Endothelial cell of umbilical vein (primary cell): ENCODE results near the gene SWAP70. TPM values are rescaled to one million over a fixed set of nuclear protein-coding genes. Genes with fewer than 3 reads are reported as not detected.

ENCODE experiments used
- BruUV-seq: library from RNA; stranded (reverse); fragments of 400-500 nt; replicated peaks from 2 replicates; lab custom pipeline; 2021; lab: Mats Ljungman, UMichigan
- CTCF ChIA-PET: fragments of 300-600, 350-600 bp; sonication (Branson Sonifier 250); formaldehyde crosslinking; loops from one replicate; lab custom pipeline; 2021; ENCODE audit warnings: antibody characterized with exemption, inconsistent platforms; lab: Charles Lee
- POLR2A ChIA-PET: fragments of 300-600, 350-600 bp; sonication (Branson Sonifier 250); formaldehyde crosslinking; loops from one replicate; lab custom pipeline; 2021; ENCODE audit warnings: antibody characterized with exemption, inconsistent platforms; lab: Charles Lee
- DNase-seq: peaks from one replicate; pipeline ENCODE4 v3.0.0-alpha.2; 2011; ENCODE audit warnings: low read depth, low spot score
- FAIRE-seq: peaks from 2 replicates; lab custom pipeline; 2011; peaks lifted over from hg19 to GRCh38; lab: Jason Lieb, UNC
- H2AFZ ChIP-seq: 2 replicates; pipeline ENCODE4 v1.6.0; 2012; ENCODE audit warnings: low read depth, low read length, control low read depth, inconsistent platforms
- H3K27ac ChIP-seq: 2 replicates; pipeline ENCODE4 v1.5.1; 2011; ENCODE audit warnings: low read depth, mild to moderate bottlenecking, control low read depth, low read length, moderate library complexity; ENCODE audit not compliant: insufficient read depth
- H3K27me3 ChIP-seq, 2 experiments: 2 replicates each; pipeline versions ENCODE4 v1.6.0 to v1.6.1; 2011; ENCODE audit warnings: low read length in 2 of 2, mixed read lengths in 1 of 2; ENCODE audit not compliant: control insufficient read depth in 2 of 2, insufficient read depth in 2 of 2
- H3K36me3 ChIP-seq, 2 experiments: 2 replicates in 1 of 2; 3 replicates in 1 of 2; pipeline ENCODE4 v1.5.1; 2011; ENCODE audit warnings: low read length in 2 of 2, mild to moderate bottlenecking in 1 of 2, moderate library complexity in 1 of 2; ENCODE audit not compliant: control insufficient read depth in 2 of 2, insufficient read depth in 2 of 2; ENCODE audit errors: extremely low read depth in 1 of 2
- H3K4me1 ChIP-seq: 3 replicates; pipeline ENCODE4 v1.5.1; 2011; ENCODE audit warnings: mild to moderate bottlenecking, low read length; ENCODE audit not compliant: control insufficient read depth, insufficient read depth; ENCODE audit errors: extremely low read depth
- H3K4me2 ChIP-seq: 2 replicates; pipeline ENCODE4 v1.6.1; 2011; ENCODE audit warnings: low read length, control low read depth, mixed read lengths; ENCODE audit not compliant: insufficient read depth
- H3K4me3 ChIP-seq, 3 experiments: fragments of 200-600 bp in 1 of 3; sonication (generic), shearing (Covaris generic) in 1 of 3; replicated peaks in 1 of 3; 2 replicates each; pipeline ENCODE4 v1.5.1; 2011 to 2016; ENCODE audit warnings: control low read depth in 3 of 3, low read length in 3 of 3, mild to moderate bottlenecking in 2 of 3, inconsistent platforms in 1 of 3, low read depth in 1 of 3, moderate library complexity in 1 of 3; ENCODE audit not compliant: insufficient read depth in 1 of 3
- H3K79me2 ChIP-seq: 2 replicates; pipeline ENCODE4 v1.6.0; 2012; ENCODE audit warnings: low read length, inconsistent platforms; ENCODE audit not compliant: control insufficient read depth, insufficient read depth
- H3K9ac ChIP-seq: replicated peaks from 2 replicates; pipeline ENCODE3; 2011; ENCODE audit warnings: low read length, control low read depth; ENCODE audit not compliant: insufficient read depth; ENCODE audit errors: extremely low read depth
- H3K9me1 ChIP-seq: replicated peaks from 3 replicates; pipeline ENCODE4 v1.6.0; 2011; ENCODE audit warnings: mild to moderate bottlenecking, low read length; ENCODE audit not compliant: control insufficient read depth, insufficient read depth; ENCODE audit errors: extremely low read depth
- H3K9me3 ChIP-seq: replicated peaks from 2 replicates; pipeline ENCODE4 v1.5.1; 2012; ENCODE audit warnings: low read length, inconsistent platforms; ENCODE audit not compliant: control insufficient read depth, insufficient read depth
- H4K20me1 ChIP-seq: replicated peaks from 2 replicates; pipeline ENCODE3; 2011; ENCODE audit warnings: mild to moderate bottlenecking, low read length; ENCODE audit not compliant: control insufficient read depth, insufficient read depth; ENCODE audit errors: extremely low read depth
- EZH2 ChIP-seq: IDR thresholded peaks from 2 replicates; pipeline ENCODE4 v1.6.1; 2012; ENCODE audit warnings: borderline replicate concordance, low read depth, mild to moderate bottlenecking, moderate library complexity, low read length, inconsistent platforms; ENCODE audit not compliant: severe bottlenecking
- FOS ChIP-seq: IDR thresholded peaks from 2 replicates; pipeline ENCODE4 v1.6.1; 2011; ENCODE audit warnings: mild to moderate bottlenecking, low read length, moderate library complexity, borderline replicate concordance; ENCODE audit not compliant: insufficient read depth
- GATA2 ChIP-seq: IDR thresholded peaks from 2 replicates; pipeline ENCODE4 v1.7.0; 2011; ENCODE audit warnings: low read depth, mild to moderate bottlenecking, moderate library complexity, mixed read lengths, low read length; ENCODE audit not compliant: insufficient read length, insufficient read depth
- JUN ChIP-seq: IDR thresholded peaks from 2 replicates; pipeline ENCODE4 v1.6.1; 2011; ENCODE audit warnings: borderline replicate concordance, low read depth; ENCODE audit not compliant: insufficient read length, insufficient read depth
- MAX ChIP-seq: IDR thresholded peaks from 2 replicates; pipeline ENCODE4 v1.6.1; 2011; ENCODE audit not compliant: insufficient read depth, insufficient read length
- MYC ChIP-seq: IDR thresholded peaks from one replicate; pipeline ENCODE4 v1.6.1; 2011; ENCODE audit warnings: mild to moderate bottlenecking, low read depth, low read length
- POLR2A ChIP-seq: IDR thresholded peaks from 2 replicates; pipeline ENCODE4 v1.6.1; 2012; ENCODE audit warnings: low read depth, mild to moderate bottlenecking, control low read depth, low read length
- POLR2AphosphoS5 ChIP-seq: IDR thresholded peaks from 2 replicates; pipeline ENCODE4 v1.6.1; 2012; ENCODE audit warnings: low read depth, mild to moderate bottlenecking, control low read depth, low read length, moderate library complexity; ENCODE audit not compliant: insufficient read depth
- dilution Hi-C: fragments of 300-500 bp; cut with MboI; formaldehyde crosslinking; loops from one replicate; pipeline ENCODE4 v1.15.0; 2019; ENCODE audit warnings: low sequenced_read_pairs; ENCODE audit not compliant: extremely low pct_ligation_motif_present
- intact Hi-C: fragments of 100-400 bp; cut with micrococcal nuclease; formaldehyde crosslinking; loops from one replicate; pipeline ENCODE4 v1.10.0; 2022
- polyA plus RNA-seq, 4 experiments: library from polyadenylated mRNA; depleted of rRNA in 3 of 4; stranded (reverse) in 3 of 4; unstranded in 1 of 4; fragments of >200 nt; gene quantifications; 2 replicates each; pipeline versions ENCODE4 v1.2.1 to v1.2.3, GENCODE V29; 2011 to 2012; ENCODE audit warnings: missing spikeins in 1 of 4
- total RNA-seq: library from RNA; stranded (reverse); gene quantifications from 2 replicates; pipeline ENCODE4 v1.2.3, GENCODE V29; 2021

SWAP70 gene
- total and polyA plus RNA-seq, 2 donors (not counting 3 experiments of a cell fraction or from before 2014, with no cell fraction given): 52.5 to 165 TPM

DNA sequence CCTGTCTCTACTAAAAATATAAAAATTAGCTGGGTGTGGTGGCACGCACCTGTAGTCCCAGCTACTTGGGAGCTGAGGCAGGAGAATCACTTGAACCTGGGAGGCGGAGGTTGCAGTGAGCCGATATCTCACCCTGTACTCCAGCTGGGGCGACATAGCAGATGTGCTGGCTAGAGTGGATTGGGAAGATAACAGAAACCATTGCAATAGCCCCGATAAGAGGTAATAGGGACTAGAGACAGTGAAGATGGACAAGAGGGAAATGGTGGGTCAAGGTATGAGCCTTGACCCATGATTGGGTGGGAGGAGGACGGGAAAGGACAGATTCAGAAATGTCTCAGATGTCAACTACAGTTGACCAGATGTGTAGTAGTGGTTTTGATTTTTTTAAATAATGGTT is 6.1 kb downstream of the SWAP70 start:
- CTCF ChIA-PET: interaction anchor here (1.4 kb wide), 1 partner anchor 22 kb away, joined by 3 read pairs; no protein-coding TSS in a partner anchor

DNA sequence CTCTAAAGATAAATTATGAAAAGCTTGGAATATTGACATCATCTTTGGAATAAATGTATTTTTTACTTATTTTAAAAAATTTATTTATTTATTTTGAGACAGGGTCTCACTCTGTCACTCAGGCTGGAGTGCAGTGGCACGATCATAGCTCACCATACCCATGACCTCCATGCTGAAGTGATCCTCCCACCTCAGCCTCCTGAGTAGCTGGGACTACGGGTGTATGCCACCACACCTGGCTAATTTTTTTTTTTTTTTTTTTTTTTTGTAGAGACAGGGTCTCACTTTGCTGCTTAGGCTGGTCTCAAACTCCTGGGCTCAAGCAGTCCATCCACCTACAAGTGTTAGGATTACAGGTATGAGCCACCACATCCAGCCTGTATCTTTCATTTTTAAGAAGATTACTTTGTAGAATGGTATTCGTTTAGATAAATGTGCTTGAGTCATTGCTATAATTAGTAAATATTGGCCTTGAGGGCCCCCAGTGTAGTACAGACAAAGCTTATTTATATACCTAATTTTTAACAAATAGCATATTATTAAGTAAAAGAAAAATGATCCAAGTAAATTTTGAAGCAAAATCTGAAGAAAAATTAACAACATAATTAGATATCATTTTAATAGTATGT is 8.5 kb downstream of the SWAP70 start:
- Histone ChIP-seq H3K9ac (no peak overlapping the region), H3K27ac (no peak overlapping the region), H3K9me3 (no peaks in the 10 kb centered on the region), H4K20me1 (peaks cover 4% of the 10 kb centered on the region), H3K27me3 (no peaks in the 10 kb centered on the region), H3K9me1 (no peaks in the 10 kb centered on the region), H2AFZ (no peak overlapping the region), H3K36me3 (peaks cover 2 to 4% of the 10 kb centered on the region in 2 experiments), H3K4me3 (no peak overlapping the region), H3K4me1 (peaks cover 19% of the 10 kb centered on the region), H3K79me2 (peaks cover 80% of the 10 kb centered on the region), H3K4me2 (no peak overlapping the region)
- intact Hi-C loops (no loop called here), dilution Hi-C loops (no loop called here)
- no TSS peak for BruUV-seq
- DNase-seq: no peak
- no peak for FAIRE-seq
- ChIA-PET CTCF (no interaction called here), POLR2A (interaction anchor here (0.6 kb wide), 2 partner anchors 9 to 66 kb away, joined by 3 to 4 read pairs; no protein-coding TSS in a partner anchor)
- TF ChIP-seq POLR2AphosphoS5: no peak
- TF ChIP-seq JUN: no peak
- TF ChIP-seq FOS: no peak
- no peak for TF ChIP-seq MAX
- no peak for TF ChIP-seq EZH2

More for the DNA sequence above, 6.1 kb downstream of the SWAP70 start:
- Histone ChIP-seq H3K27me3 (no peaks in the 10 kb centered on the region), H3K4me3 (no peak overlapping the region), H3K9me3 (no peaks in the 10 kb centered on the region), H2AFZ (no peak overlapping the region), H3K4me1 (peaks cover 18% of the 10 kb centered on the region), H3K79me2 (peaks cover 82% of the 10 kb centered on the region), H3K27ac (no peak overlapping the region), H3K9me1 (no peaks in the 10 kb centered on the region), H3K9ac (no peak overlapping the region), H4K20me1 (peaks cover 4% of the 10 kb centered on the region), H3K36me3 (peaks cover 3 to 5% of the 10 kb centered on the region in 2 experiments), H3K4me2 (no peak overlapping the region)
- POLR2A ChIA-PET: no interaction called here
- BruUV-seq: no TSS peak
- DNase-seq: no peak
- intact Hi-C loops (no loop called here), dilution Hi-C loops (no loop called here)
- TF ChIP-seq JUN (no peak), MYC (no peak), FOS (no peak), MAX (no peak), POLR2A (no peak), GATA2 (no peak), EZH2 (no peak)
- no peak for FAIRE-seq
